ENCODE measurements around the gene GLS. TPM values are rescaled to one million over a fixed set of nuclear protein-coding genes. Genes with fewer than 3 reads are reported as not detected.
A peak's percentile ranks its signal among the peaks of the same experiment; 100 is the strongest.

The GLS gene
- total and polyA plus RNA-seq, 11 donors = 19.1 to 94.5 (median 47.6) TPM

- intact Hi-C loops (cut with DNase I) = loop anchor here in 1 of 10 donors (5.0 kb wide), 1 partner anchor 53 kb away; the partner anchor contains the start of gene GLS
- no peak for ATAC-seq
- TF ChIP-seq CTCF (IDR thresholded peaks at IDR 0.05) = no peak
- TF ChIP-seq POLR2A (IDR thresholded peaks at IDR 0.05) = no peak
These were observed 54.4 kb downstream of the GLS start for GRCh38 chr2:190935054-190935453.

GRCh38 chr2:190938771-190939335 lies 58.2 kb downstream of the GLS start:
- Histone ChIP-seq H3K27me3 (no peaks in the 10 kb centered on the region), H3K9me3 (no peaks in the 10 kb centered on the region), H3K27ac (peak overlapping the region in 4 of 12 donors; percentile 0 to 27 (median 5)), H3K36me3 (peaks cover 0 to 30% (median 4%) of the 10 kb centered on the region in 9 donors), H3K4me3 (no peak overlapping the region), H3K4me1 (peaks cover 0 to 42% (median 20%) of the 10 kb centered on the region in 12 donors)
- ATAC-seq (no peak), DNase-seq (no peak)
- TF ChIP-seq CTCF (IDR thresholded peaks at IDR 0.05) (no peak), POLR2A (IDR thresholded peaks at IDR 0.05) (no peak)
- WGBS, 4 donors = 7 to 10% (median 10%) methylated on average over 1 of the region's 1 CpG
- intact Hi-C loops (cut with DNase I) = loop anchor here in 1 of 10 donors (5.0 kb wide), 1 partner anchor 57 kb away; the partner anchor contains the start of gene GLS

More at GRCh38 chr2:190935054-190935453, 54.4 kb downstream of the GLS start:
- Histone ChIP-seq H3K4me3 (no peak overlapping the region), H3K27me3 (no peaks in the 10 kb centered on the region), H3K4me1 (peaks cover 0 to 32% (median 10%) of the 10 kb centered on the region in 12 donors), H3K27ac (no peak overlapping the region), H3K36me3 (peaks cover 0 to 64% (median 42%) of the 10 kb centered on the region in 9 donors), H3K9me3 (no peaks in the 10 kb centered on the region)
- DNase-seq = no peak

GRCh38 chr2:190940454-190940853 lies 59.8 kb downstream of the GLS start:
- 42 to 66% (median 51%) methylated on average over 1 of the region's 1 CpG for WGBS, 4 donors
- Histone ChIP-seq H3K4me1 (peaks cover 0 to 35% (median 20%) of the 10 kb centered on the region in 12 donors), H3K36me3 (peaks cover 0 to 18% (median 0%) of the 10 kb centered on the region in 9 donors), H3K4me3 (no peak overlapping the region), H3K27ac (no peak overlapping the region), H3K27me3 (no peaks in the 10 kb centered on the region), H3K9me3 (no peaks in the 10 kb centered on the region)
- ATAC-seq = no peak
- no peak for TF ChIP-seq POLR2A (IDR thresholded peaks at IDR 0.05)
- intact Hi-C loops (cut with DNase I) = no loop called here
- DNase-seq = no peak

GRCh38 chr2:190941571-190941970 lies 61.0 kb downstream of the GLS start:
- H3K36me3 ChIP-seq = peaks cover 0 to 8% (median 0%) of the 10 kb centered on the region in 9 donors
- WGBS, 4 donors = 94 to 99% (median 98%) methylated on average over 2 of the region's 2 CpGs
- ATAC-seq (no peak), DNase-seq (no peak)
- H3K27me3 ChIP-seq = no peaks in the 10 kb centered on the region
- H3K27ac ChIP-seq = no peak overlapping the region
- intact Hi-C loops (cut with DNase I) = no loop called here
- H3K4me3 ChIP-seq = no peak overlapping the region
- peaks cover 0 to 38% (median 20%) of the 10 kb centered on the region in 12 donors for H3K4me1 ChIP-seq
- TF ChIP-seq POLR2A (IDR thresholded peaks at IDR 0.05) (no peak), CTCF (IDR thresholded peaks at IDR 0.05) (no peak)
- no peaks in the 10 kb centered on the region for H3K9me3 ChIP-seq

Data from heart left ventricle (tissue), 16 donors.